Measurements from ENCODE around the gene TYSND1. TPM values are rescaled to one million over a fixed set of nuclear protein-coding genes. Genes with fewer than 3 reads are reported as not detected.

TYSND1 gene
- total RNA-seq, 1 donor: 15.6 TPM

DNA sequence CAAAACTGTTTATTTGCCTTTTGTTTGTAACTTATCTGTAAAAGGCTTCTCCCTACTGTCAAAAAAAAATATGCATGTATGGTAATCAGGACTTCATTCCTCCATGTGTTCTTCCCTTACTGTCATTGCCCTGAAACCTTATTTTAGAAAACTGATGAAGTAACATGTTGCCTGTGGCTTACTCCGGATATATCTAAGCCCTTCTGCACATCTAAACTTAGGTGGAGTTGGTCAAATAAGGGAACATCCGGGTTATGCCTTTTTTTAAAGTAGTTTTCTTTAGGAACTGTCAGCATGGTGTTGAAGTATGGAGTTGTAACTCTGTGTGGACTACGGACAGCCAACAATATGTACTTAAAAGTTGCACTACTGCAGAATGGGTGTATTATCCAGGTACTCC lies 17.7 kb upstream of the TYSND1 start:
- TF ChIP-seq, protein P1, sequence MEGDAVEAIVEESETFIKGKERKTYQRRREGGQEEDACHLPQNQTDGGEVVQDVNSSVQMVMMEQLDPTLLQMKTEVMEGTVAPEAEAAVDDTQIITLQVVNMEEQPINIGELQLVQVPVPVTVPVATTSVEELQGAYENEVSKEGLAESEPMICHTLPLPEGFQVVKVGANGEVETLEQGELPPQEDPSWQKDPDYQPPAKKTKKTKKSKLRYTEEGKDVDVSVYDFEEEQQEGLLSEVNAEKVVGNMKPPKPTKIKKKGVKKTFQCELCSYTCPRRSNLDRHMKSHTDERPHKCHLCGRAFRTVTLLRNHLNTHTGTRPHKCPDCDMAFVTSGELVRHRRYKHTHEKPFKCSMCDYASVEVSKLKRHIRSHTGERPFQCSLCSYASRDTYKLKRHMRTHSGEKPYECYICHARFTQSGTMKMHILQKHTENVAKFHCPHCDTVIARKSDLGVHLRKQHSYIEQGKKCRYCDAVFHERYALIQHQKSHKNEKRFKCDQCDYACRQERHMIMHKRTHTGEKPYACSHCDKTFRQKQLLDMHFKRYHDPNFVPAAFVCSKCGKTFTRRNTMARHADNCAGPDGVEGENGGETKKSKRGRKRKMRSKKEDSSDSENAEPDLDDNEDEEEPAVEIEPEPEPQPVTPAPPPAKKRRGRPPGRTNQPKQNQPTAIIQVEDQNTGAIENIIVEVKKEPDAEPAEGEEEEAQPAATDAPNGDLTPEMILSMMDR (IDR thresholded peaks at IDR 0.05; ENCODE audit: extremely low read depth, low read depth, low read length): no peak
- peaks cover 49% of the 10 kb centered on the region for H3K4me1 ChIP-seq (ENCODE audit: insufficient read depth, low read length)
- H3K4me2 ChIP-seq (ENCODE audit: insufficient read depth, low read length): peak overlapping the region; percentile 21
- no peaks in the 10 kb centered on the region for H3K9me3 ChIP-seq (ENCODE audit: low read depth, low read length)
- H2AFZ ChIP-seq (ENCODE audit: low read length): no peak overlapping the region
- H3K27me3 ChIP-seq (ENCODE audit: insufficient read depth, low read length): no peaks in the 10 kb centered on the region
- no peak overlapping the region for H3K4me3 ChIP-seq (ENCODE audit: insufficient read depth, low read length)
- H3K79me2 ChIP-seq (ENCODE audit: insufficient read depth, low read length): peaks cover 98% of the 10 kb centered on the region
- no peak for DNase-seq (ENCODE audit: insufficient read length, low spot score, missing footprints)
- peaks cover 91% of the 10 kb centered on the region for H4K20me1 ChIP-seq (ENCODE audit: insufficient read depth, low read length)
- peaks cover 68% of the 10 kb centered on the region for H3K36me3 ChIP-seq (ENCODE audit: insufficient read depth, low read length)
- H3K27ac ChIP-seq (ENCODE audit: low read depth, low read length): no peak overlapping the region

DNA sequence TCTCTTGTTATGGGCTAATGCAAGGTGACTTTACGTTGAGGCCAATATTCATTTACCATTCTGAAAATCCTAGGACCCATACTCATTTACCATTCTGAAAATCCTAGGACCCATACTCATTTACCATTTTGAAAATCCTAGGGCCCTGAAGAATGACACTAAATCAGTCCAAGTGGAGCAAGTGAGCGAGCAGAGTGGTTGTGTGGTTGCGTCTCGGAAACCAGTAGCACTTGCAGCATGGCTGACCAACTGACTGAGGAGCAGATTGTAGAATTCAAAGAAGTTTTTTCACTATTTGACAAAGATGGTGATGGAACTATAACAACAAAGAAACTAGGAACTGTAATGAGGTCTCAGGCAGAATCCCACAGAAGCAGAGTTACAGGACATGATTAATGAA lies 16.9 kb upstream of the TYSND1 start:
- Histone ChIP-seq H3K4me2 (ENCODE audit: insufficient read depth, low read length) (peak overlapping the region; percentile 39), H3K36me3 (ENCODE audit: insufficient read depth, low read length) (peaks cover 72% of the 10 kb centered on the region), H3K4me3 (ENCODE audit: insufficient read depth, low read length) (no peak overlapping the region), H4K20me1 (ENCODE audit: insufficient read depth, low read length) (peaks cover 84% of the 10 kb centered on the region), H3K27ac (ENCODE audit: low read depth, low read length) (no peak overlapping the region), H3K4me1 (ENCODE audit: insufficient read depth, low read length) (peaks cover 49% of the 10 kb centered on the region), H3K9me3 (ENCODE audit: low read depth, low read length) (no peaks in the 10 kb centered on the region), H2AFZ (ENCODE audit: low read length) (no peak overlapping the region), H3K79me2 (ENCODE audit: insufficient read depth, low read length) (peaks cover 95% of the 10 kb centered on the region), H3K27me3 (ENCODE audit: insufficient read depth, low read length) (no peaks in the 10 kb centered on the region)
- TF ChIP-seq, protein P1 (IDR thresholded peaks at IDR 0.05; ENCODE audit: extremely low read depth, low read depth, low read length): no peak
- DNase-seq (ENCODE audit: insufficient read length, low spot score, missing footprints): no peak

DNA sequence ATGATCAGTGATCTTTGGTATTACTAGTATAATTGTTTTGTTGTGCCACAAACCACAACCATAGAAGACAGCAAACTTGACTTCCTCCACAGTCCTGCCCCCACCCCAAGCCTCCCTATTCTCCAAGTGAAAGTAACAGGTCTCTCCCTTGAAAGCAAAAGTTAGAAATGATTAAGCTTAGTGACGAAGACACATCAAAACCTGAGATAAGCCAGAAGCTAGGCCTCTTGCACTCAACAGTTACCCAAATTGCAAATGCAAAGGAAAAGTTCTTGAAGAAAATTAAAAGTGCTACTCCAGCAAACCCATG lies 16.3 kb upstream of the TYSND1 start:
- DNase-seq (ENCODE audit: insufficient read length, low spot score, missing footprints): no peak
- H4K20me1 ChIP-seq (ENCODE audit: insufficient read depth, low read length): peaks cover 86% of the 10 kb centered on the region
- H3K36me3 ChIP-seq (ENCODE audit: insufficient read depth, low read length): peaks cover 78% of the 10 kb centered on the region
- H2AFZ ChIP-seq (ENCODE audit: low read length): no peak overlapping the region
- TF ChIP-seq, protein P1 (IDR thresholded peaks at IDR 0.05; ENCODE audit: extremely low read depth, low read depth, low read length): no peak
- H3K27ac ChIP-seq (ENCODE audit: low read depth, low read length): no peak overlapping the region
- peaks cover 95% of the 10 kb centered on the region for H3K79me2 ChIP-seq (ENCODE audit: insufficient read depth, low read length)
- H3K4me2 ChIP-seq (ENCODE audit: insufficient read depth, low read length): peak overlapping the region; percentile 39
- H3K4me3 ChIP-seq (ENCODE audit: insufficient read depth, low read length): no peak overlapping the region
- no peaks in the 10 kb centered on the region for H3K27me3 ChIP-seq (ENCODE audit: insufficient read depth, low read length)
- peaks cover 49% of the 10 kb centered on the region for H3K4me1 ChIP-seq (ENCODE audit: insufficient read depth, low read length)
- no peaks in the 10 kb centered on the region for H3K9me3 ChIP-seq (ENCODE audit: low read depth, low read length)

DNA sequence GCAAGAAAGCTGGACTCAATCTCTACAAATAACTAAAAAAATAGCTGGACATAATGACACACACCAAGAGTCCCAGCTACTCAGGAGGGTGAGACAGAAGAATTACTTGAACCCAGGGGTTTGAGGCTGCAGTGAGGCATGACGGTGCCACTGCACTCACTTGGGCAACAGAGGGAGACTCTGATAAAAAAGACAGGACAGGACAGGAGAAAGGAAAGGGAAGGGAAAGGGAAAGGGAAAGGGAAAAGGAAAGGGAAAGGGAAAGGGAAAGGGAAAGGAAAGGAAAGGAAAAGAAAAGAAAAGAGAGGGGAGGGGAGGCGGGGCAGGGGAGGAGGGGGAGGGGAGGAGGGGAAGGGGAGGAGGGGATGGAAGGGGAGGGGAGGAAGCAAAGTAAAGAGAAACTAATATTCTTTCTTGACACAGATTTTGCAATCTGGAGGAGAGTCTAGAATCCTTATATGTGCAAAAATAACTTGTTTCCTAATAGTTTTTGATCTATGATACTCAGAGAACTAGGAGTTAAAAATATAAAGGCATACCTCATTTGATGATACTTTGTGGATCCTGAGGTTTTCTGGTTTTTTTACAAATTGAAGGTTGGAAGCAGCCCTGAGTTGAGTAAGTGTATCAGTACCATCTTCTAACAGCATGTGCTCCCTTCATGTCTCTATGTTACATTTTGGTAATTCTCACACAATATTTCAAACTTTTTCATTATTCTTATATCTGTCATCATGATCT lies 15.8 kb upstream of the TYSND1 start:
- DNase-seq (ENCODE audit: insufficient read length, low spot score, missing footprints): no peak
- Histone ChIP-seq H3K4me3 (ENCODE audit: insufficient read depth, low read length) (no peak overlapping the region), H3K27me3 (ENCODE audit: insufficient read depth, low read length) (no peaks in the 10 kb centered on the region), H3K4me1 (ENCODE audit: insufficient read depth, low read length) (peaks cover 46% of the 10 kb centered on the region), H4K20me1 (ENCODE audit: insufficient read depth, low read length) (peaks cover 85% of the 10 kb centered on the region), H2AFZ (ENCODE audit: low read length) (no peak overlapping the region), H3K27ac (ENCODE audit: low read depth, low read length) (peak overlapping the region; percentile 3), H3K4me2 (ENCODE audit: insufficient read depth, low read length) (peak overlapping the region; percentile 39), H3K9me3 (ENCODE audit: low read depth, low read length) (no peaks in the 10 kb centered on the region), H3K36me3 (ENCODE audit: insufficient read depth, low read length) (peaks cover 83% of the 10 kb centered on the region), H3K79me2 (ENCODE audit: insufficient read depth, low read length) (peaks cover 94% of the 10 kb centered on the region)
- TF ChIP-seq, protein P1 (IDR thresholded peaks at IDR 0.05; ENCODE audit: extremely low read depth, low read depth, low read length): no peak
